Measurements from ENCODE around the gene CCDC50. TPM values are rescaled to one million over a fixed set of nuclear protein-coding genes. Genes with fewer than 3 reads are reported as not detected.

Gene CCDC50
- total and polyA plus RNA-seq, 2 donors (not counting 3 experiments of a cell fraction or from before 2014, with no cell fraction given), result 44.4 to 137 TPM

DNA sequence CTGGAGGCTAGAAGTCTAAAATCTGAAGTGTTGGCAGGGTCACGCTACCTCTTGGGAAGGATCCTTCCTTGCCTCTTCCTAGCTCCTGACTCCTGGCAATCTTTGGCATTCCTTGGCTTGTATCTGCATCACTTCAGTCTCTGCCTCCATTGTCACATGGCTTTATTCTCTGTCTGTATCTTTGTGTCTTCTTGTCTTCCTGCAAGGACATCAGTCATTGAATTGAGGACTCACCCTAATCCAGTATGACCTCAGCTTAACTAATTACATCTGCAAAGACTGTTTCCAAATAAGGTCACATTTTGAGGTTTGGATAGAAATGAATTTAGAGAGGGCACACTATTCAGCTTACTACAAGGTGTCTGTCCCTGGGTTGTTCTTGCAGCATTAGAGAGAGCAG is 32.3 kb downstream of the CCDC50 start:
- no peaks in the 10 kb centered on the region for H3K9me3 ChIP-seq (replicated peaks; ENCODE audit: control insufficient read depth, insufficient read depth, low read length)
- H3K4me3 ChIP-seq (replicated peaks in 1 of 3; ENCODE audit: insufficient read depth in 1 of 3, low read depth in 1 of 3, low read length in 3 of 3), result no peak overlapping the region
- H3K36me3 ChIP-seq (ENCODE audit: control insufficient read depth in 2 of 2, extremely low read depth in 1 of 2, insufficient read depth in 2 of 2, low read length in 2 of 2), result peaks cover 12 to 37% of the 10 kb centered on the region in 2 experiments
- no TSS peak for BruUV-seq (replicated peaks)
- H3K27me3 ChIP-seq (ENCODE audit: control insufficient read depth in 2 of 2, insufficient read depth in 2 of 2, low read length in 2 of 2), result no peaks in the 10 kb centered on the region
- H4K20me1 ChIP-seq (replicated peaks; ENCODE audit: control insufficient read depth, extremely low read depth, insufficient read depth, low read length), result no peaks in the 10 kb centered on the region
- H3K9ac ChIP-seq (replicated peaks; ENCODE audit: extremely low read depth, insufficient read depth, low read length), result no peak overlapping the region
- TF ChIP-seq, protein P1, sequence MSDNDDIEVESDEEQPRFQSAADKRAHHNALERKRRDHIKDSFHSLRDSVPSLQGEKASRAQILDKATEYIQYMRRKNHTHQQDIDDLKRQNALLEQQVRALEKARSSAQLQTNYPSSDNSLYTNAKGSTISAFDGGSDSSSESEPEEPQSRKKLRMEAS (IDR thresholded peaks at IDR 0.05; ENCODE audit: insufficient read depth, insufficient read length), result no peak
- TF ChIP-seq EZH2 (IDR thresholded peaks at IDR 0.05; ENCODE audit: borderline replicate concordance, low read depth, low read length, severe bottlenecking), result no peak
- no peak for TF ChIP-seq CTCF (IDR thresholded peaks at IDR 0.05; ENCODE audit: extremely low read depth in 1 of 2, insufficient read depth in 1 of 2, low read depth in 1 of 2, low read length in 2 of 2)
- no peak for TF ChIP-seq JUN (IDR thresholded peaks at IDR 0.05; ENCODE audit: borderline replicate concordance, insufficient read depth, insufficient read length, low read depth)
- TF ChIP-seq GATA2 (IDR thresholded peaks at IDR 0.05; ENCODE audit: insufficient read depth, insufficient read length, low read depth, low read length), result no peak
- no peak for TF ChIP-seq POLR2AphosphoS5 (IDR thresholded peaks at IDR 0.05; ENCODE audit: insufficient read depth, low read depth, low read length)
- no peak for TF ChIP-seq FOS (IDR thresholded peaks at IDR 0.05; ENCODE audit: borderline replicate concordance, insufficient read depth, low read length)
- TF ChIP-seq MYC (IDR thresholded peaks at IDR 0.05; ENCODE audit: low read depth, low read length), result no peak
- TF ChIP-seq POLR2A (IDR thresholded peaks at IDR 0.05; ENCODE audit: low read depth, low read length), result no peak
- no peaks in the 10 kb centered on the region for H3K9me1 ChIP-seq (replicated peaks; ENCODE audit: control insufficient read depth, extremely low read depth, insufficient read depth, low read length)
- CTCF ChIA-PET, result no interaction called here
- intact Hi-C loops (cut with micrococcal nuclease), result no loop called here
- H3K79me2 ChIP-seq (ENCODE audit: control insufficient read depth, insufficient read depth, low read length), result peaks cover 66% of the 10 kb centered on the region
- H3K27ac ChIP-seq (ENCODE audit: insufficient read depth, low read depth, low read length), result no peak overlapping the region
- H2AFZ ChIP-seq (ENCODE audit: low read depth, low read length), result no peak overlapping the region
- FAIRE-seq (no peak), DNase-seq (ENCODE audit: low read depth, low spot score) (no peak)
- POLR2A ChIA-PET, result interaction anchor here (0.7 kb wide), 1 partner anchor 1075 kb away, joined by 4 read pairs; no protein-coding TSS in a partner anchor
- dilution Hi-C loops (cut with MboI; ENCODE audit: extremely low pct_ligation_motif_present, low sequenced_read_pairs), result no loop called here
- H3K4me2 ChIP-seq (ENCODE audit: insufficient read depth, low read length), result no peak overlapping the region
- H3K4me1 ChIP-seq (ENCODE audit: control insufficient read depth, extremely low read depth, insufficient read depth, low read length), result peaks cover 49% of the 10 kb centered on the region

Measured in endothelial cell of umbilical vein (primary cell).